Osteocyte (in vitro differentiated cells): ENCODE results near the gene ZNF618. TPM values are rescaled to one million over a fixed set of nuclear protein-coding genes. Genes with fewer than 3 reads are reported as not detected.

ENCODE experiments used
- DNase-seq: peaks from one replicate; pipeline ENCODE4 v3.0.0; 2021; ENCODE audit warnings: mixed read lengths; ENCODE audit not compliant: unreplicated experiment; ENCODE audit errors: extremely low spot score
- H3K27ac Mint-ChIP-seq: one replicate; pipeline ENCODE4 v1.8.0; 2021; ENCODE audit warnings: mild to moderate bottlenecking, mixed read lengths; ENCODE audit not compliant: unreplicated experiment
- H3K27me3 Mint-ChIP-seq: one replicate; pipeline ENCODE4 v1.8.0; 2021; ENCODE audit warnings: mixed read lengths; ENCODE audit not compliant: unreplicated experiment
- H3K36me3 Mint-ChIP-seq: one replicate; pipeline ENCODE4 v1.8.0; 2021; ENCODE audit warnings: mixed read lengths; ENCODE audit not compliant: unreplicated experiment
- H3K4me1 Mint-ChIP-seq: one replicate; pipeline ENCODE4 v1.8.0; 2021; ENCODE audit warnings: mixed read lengths; ENCODE audit not compliant: unreplicated experiment
- H3K4me3 Mint-ChIP-seq: one replicate; pipeline ENCODE4 v1.8.0; 2021; ENCODE audit warnings: mild to moderate bottlenecking, moderate library complexity, mixed read lengths; ENCODE audit not compliant: unreplicated experiment
- H3K9me3 Mint-ChIP-seq: one replicate; pipeline ENCODE4 v1.8.0; 2021; ENCODE audit warnings: mixed read lengths; ENCODE audit not compliant: unreplicated experiment
- total RNA-seq: library from RNA; stranded (reverse); gene quantifications from 2 replicates; pipeline ENCODE4 v1.2.1, GENCODE V29; 2021
- TF ChIP-seq, protein P1 (sequence below): fragments of 200-600 bp; sonication (generic); IDR thresholded peaks from 2 replicates; pipeline ENCODE4 v1.5.0; 2021; ENCODE audit warnings: antibody characterized with exemption, mild to moderate bottlenecking, moderate library complexity

ZNF618 gene
- total RNA-seq, 1 donor from 2014 or later: 36.8 TPM

DNA sequence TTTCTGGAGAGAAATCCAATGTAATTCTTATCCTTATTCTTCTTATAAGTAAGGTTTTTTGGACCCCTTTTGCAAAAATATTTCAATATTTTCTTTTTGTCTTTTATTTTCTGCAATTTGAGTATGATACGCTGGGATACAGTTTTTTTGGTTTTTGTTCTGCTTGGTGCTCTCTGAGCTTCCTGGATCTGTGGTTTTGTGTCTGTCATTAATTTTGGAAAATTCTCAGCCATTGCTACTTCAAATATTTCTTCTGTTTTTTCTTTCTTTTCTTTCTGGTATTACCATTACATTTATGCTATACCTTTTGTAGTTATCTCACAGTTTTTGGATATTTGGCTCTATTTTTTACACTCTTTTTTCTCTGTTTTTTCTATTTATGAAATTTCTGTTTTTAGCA lies 50.1 kb downstream of the ZNF618 start:
- Mint-ChIP-seq H3K4me1 (peaks cover 6% of the 10 kb centered on the region), H3K36me3 (peaks cover 40% of the 10 kb centered on the region), H3K4me3 (no peak overlapping the region), H3K9me3 (peaks cover 57% of the 10 kb centered on the region), H3K27ac (no peak overlapping the region), H3K27me3 (no peaks in the 10 kb centered on the region)
- no peak for DNase-seq
- TF ChIP-seq, protein P1, sequence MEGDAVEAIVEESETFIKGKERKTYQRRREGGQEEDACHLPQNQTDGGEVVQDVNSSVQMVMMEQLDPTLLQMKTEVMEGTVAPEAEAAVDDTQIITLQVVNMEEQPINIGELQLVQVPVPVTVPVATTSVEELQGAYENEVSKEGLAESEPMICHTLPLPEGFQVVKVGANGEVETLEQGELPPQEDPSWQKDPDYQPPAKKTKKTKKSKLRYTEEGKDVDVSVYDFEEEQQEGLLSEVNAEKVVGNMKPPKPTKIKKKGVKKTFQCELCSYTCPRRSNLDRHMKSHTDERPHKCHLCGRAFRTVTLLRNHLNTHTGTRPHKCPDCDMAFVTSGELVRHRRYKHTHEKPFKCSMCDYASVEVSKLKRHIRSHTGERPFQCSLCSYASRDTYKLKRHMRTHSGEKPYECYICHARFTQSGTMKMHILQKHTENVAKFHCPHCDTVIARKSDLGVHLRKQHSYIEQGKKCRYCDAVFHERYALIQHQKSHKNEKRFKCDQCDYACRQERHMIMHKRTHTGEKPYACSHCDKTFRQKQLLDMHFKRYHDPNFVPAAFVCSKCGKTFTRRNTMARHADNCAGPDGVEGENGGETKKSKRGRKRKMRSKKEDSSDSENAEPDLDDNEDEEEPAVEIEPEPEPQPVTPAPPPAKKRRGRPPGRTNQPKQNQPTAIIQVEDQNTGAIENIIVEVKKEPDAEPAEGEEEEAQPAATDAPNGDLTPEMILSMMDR: no peak

DNA sequence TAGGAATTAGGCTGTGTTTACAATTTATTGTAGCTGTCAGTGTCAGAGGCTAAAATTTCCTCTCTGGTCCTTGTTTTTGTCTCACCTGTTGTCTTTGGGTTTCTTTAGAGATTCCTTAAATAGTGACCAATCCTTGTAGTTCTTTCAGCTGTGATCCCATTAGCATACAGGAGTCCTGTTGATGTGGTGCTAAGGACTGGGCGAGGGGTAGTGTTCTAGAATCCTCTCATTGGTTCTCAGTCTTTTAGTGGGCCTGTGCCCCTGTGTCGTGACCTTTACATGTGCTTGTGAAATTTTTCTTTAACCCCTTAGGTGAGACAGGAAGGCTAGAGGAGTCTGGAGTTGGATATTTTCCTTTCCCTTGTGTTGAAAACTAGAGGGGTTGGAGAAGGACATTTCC lies 51.2 kb downstream of the ZNF618 start:
- H3K4me1 Mint-ChIP-seq: no peaks in the 10 kb centered on the region
- H3K9me3 Mint-ChIP-seq: peaks cover 57% of the 10 kb centered on the region
- peaks cover 40% of the 10 kb centered on the region for H3K36me3 Mint-ChIP-seq
- no peaks in the 10 kb centered on the region for H3K27me3 Mint-ChIP-seq
- TF ChIP-seq, protein P1: no peak
- H3K4me3 Mint-ChIP-seq: no peak overlapping the region
- no peak for DNase-seq
- no peak overlapping the region for H3K27ac Mint-ChIP-seq

DNA sequence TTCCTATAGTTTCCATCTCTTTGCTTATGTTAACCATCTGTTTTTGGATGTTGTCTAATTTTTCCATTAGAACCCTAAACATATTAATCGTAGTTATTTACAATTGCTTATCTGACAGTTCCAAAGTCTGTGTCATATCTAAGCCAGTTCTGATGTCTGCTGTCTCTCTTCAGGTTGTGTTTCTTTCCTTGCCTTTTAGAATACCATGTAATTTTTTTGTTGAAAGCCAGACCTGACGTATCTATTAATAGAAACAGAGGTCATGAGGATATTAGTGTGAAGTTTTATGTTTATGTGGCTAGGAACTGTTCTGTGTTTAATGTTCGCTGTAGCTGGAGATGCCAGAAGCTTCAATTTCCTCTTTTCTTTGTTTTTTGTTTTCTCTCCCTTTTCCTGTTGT lies 52.2 kb downstream of the ZNF618 start:
- no peaks in the 10 kb centered on the region for H3K27me3 Mint-ChIP-seq
- no peaks in the 10 kb centered on the region for H3K4me1 Mint-ChIP-seq
- DNase-seq: no peak
- TF ChIP-seq, protein P1: no peak
- H3K4me3 Mint-ChIP-seq: no peak overlapping the region
- no peak overlapping the region for H3K27ac Mint-ChIP-seq
- H3K9me3 Mint-ChIP-seq: peaks cover 49% of the 10 kb centered on the region
- peaks cover 37% of the 10 kb centered on the region for H3K36me3 Mint-ChIP-seq

DNA sequence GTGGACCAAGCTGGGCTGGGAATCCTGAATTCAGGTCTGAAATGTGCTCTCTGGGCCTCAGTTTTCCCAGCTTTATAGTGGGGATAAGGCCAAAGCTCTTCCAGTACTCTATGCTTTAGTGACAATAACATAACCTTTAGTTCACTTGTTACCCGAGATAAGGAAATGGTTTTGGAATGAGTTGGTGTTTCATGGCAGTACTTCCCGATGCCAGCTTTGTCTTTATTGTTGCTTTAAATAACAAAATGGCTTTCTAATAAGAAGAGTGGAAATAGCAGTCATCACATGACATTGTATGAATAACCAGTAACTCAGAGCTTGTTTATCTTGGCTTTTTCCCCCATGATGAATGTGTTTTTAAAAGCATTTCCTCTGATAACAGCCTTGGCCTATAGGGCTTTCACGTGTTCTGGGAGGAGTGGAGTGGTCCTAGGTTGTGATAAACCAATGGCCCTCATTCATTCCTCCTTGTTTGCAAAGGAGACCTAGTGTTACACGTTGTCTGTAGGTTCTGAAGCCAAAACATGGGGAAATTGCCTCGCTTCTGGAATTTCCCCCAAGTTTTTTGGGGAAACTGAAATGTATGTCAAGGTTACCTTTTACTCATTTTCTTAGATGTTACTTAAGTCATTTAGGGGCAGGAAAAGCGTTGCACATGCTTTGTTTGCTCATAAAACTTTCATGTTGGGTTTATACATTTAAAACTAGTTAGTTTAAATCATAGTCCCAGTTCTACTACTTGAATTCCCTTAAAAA lies 53.7 kb downstream of the ZNF618 start:
- Mint-ChIP-seq H3K4me3 (no peak overlapping the region), H3K9me3 (peaks cover 34% of the 10 kb centered on the region), H3K27ac (no peak overlapping the region), H3K4me1 (no peaks in the 10 kb centered on the region), H3K27me3 (no peaks in the 10 kb centered on the region), H3K36me3 (peaks cover 29% of the 10 kb centered on the region)
- TF ChIP-seq, protein P1: no peak
- peak; percentile 10 for DNase-seq

DNA sequence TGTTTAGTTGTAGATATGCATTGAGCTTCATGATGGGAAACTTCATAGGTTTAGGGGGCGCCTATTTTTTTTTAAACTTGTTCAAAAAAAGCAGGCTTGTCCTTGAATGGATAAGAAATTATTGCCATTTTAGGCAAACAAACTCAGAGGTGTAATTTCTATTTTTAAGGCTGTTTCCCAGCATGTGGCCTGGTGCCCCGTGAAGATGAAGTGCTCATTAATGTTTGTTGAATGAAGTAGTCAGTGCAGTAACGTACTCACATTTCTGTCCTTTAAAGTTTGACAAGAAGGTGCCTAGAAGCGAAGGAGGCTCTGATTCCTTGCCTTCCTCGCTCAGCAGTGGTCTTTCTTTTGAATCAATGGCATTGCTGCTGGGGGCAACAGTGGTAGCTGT lies 54.3 kb downstream of the ZNF618 start:
- peaks cover 30% of the 10 kb centered on the region for H3K9me3 Mint-ChIP-seq
- H3K36me3 Mint-ChIP-seq: peaks cover 28% of the 10 kb centered on the region
- H3K4me1 Mint-ChIP-seq: no peaks in the 10 kb centered on the region
- H3K4me3 Mint-ChIP-seq: no peak overlapping the region
- TF ChIP-seq, protein P1: no peak
- H3K27me3 Mint-ChIP-seq: no peaks in the 10 kb centered on the region
- peak; percentile 17 for DNase-seq
- no peak overlapping the region for H3K27ac Mint-ChIP-seq
